ENCODE measurements around the gene CNTN4.

GRCh38 chr3:2790266-2790815 lies 691.7 kb downstream of the CNTN4 start:
- TF ChIP-seq CTCF (IDR thresholded peaks at IDR 0.05): no peak
- TF ChIP-seq POLR2A (IDR thresholded peaks at IDR 0.05): no peak
- TF ChIP-seq EP300 (IDR thresholded peaks at IDR 0.05): no peak
- TF ChIP-seq POLR2AphosphoS5 (IDR thresholded peaks at IDR 0.05): no peak

Measured in upper lobe of left lung (tissue), 4 donors.